Measurements from ENCODE around the gene IDH3G.

Gene IDH3G

DNA sequence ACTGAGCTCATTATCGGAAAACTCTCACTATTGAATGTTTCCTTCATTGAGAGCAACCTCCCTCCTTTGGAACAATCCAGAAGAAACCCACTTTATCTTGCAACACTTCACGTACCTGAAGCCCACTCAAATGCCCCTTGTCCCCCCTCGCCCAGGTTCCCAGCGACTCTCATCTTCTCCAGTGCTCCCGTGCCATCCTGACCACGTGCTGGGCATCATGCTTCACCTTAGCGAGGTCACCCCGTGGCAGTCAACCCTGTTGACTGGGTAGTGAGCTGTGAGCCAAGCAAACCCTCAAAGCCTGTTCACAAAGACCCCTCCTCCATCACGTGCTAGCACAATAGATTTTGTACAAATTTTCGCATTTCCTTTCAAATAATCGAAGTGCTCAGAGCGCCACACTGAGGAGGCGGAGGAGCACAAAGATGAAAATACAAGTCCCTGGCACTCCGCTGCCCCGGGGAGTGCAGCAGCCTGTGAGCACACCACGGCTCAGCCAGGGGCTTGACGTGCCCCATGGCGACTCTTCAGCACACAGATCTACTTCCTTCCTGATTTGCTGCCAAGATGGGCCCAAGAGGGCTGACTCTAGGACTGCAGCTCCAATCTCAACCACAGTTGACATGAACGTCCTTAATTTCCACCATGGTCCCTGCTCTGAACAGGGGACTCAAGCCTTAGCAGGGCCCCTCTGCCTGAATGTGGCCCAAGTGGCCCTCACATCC is 20.6 kb upstream of the IDH3G start:
- Histone ChIP-seq H3K27me3 (ENCODE audit: control insufficient read depth, insufficient read depth, low read length) (no peaks in the 10 kb centered on the region), H3K4me3 (ENCODE audit: low read length) (no peak overlapping the region), H3K4me1 (ENCODE audit: control insufficient read depth, insufficient read depth, low read length) (peaks cover 8% of the 10 kb centered on the region), H3K36me3 (ENCODE audit: control insufficient read depth, insufficient read depth, low read length) (no peaks in the 10 kb centered on the region), H3K9me3 (ENCODE audit: control insufficient read depth, insufficient read depth, low read length) (no peaks in the 10 kb centered on the region), H3K27ac (ENCODE audit: low read length) (no peak overlapping the region)
- no peak for DNase-seq (ENCODE audit: low read depth, low spot score)
- no CpG with 5 or more reads among the region's 19 CpGs for WGBS (ENCODE audit: insufficient coverage, insufficient read length)

- no peaks in the 10 kb centered on the region for H3K36me3 ChIP-seq (ENCODE audit: control insufficient read depth, insufficient read depth, low read length)
- no peaks in the 10 kb centered on the region for H3K27me3 ChIP-seq (ENCODE audit: control insufficient read depth, insufficient read depth, low read length)
- WGBS (ENCODE audit: insufficient coverage, insufficient read length), result no CpG with 5 or more reads among the region's 5 CpGs
- peaks cover 7% of the 10 kb centered on the region for H3K4me1 ChIP-seq (ENCODE audit: control insufficient read depth, insufficient read depth, low read length)
- no peak overlapping the region for H3K4me3 ChIP-seq (ENCODE audit: low read length)
- H3K9me3 ChIP-seq (ENCODE audit: control insufficient read depth, insufficient read depth, low read length), result no peaks in the 10 kb centered on the region
- DNase-seq (ENCODE audit: low read depth, low spot score), result no peak
- no peak overlapping the region for H3K27ac ChIP-seq (ENCODE audit: low read length)
These were observed 19.0 kb upstream of the IDH3G start for GRCh38 chrX:153813161-153813560.

DNA sequence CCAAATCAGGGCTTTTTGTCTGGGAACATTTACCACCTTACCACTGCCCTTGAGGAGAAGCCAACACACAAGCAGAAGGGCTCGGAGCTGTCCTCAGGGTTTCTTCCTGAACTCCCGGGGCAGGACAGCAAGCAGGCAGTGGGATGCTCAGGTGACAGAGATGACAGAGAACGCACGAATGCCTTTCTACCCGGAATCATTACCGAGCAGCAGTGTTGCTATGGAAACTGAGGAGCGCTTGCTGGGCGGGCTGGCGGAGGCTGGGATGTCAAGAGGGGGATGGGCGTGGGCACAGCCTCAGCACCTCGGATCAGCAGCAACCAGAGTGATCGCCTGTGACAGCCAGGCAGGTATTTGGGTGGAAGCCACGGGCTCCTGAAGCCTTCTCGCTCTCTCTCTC is 18.0 kb upstream of the IDH3G start:
- H3K9me3 ChIP-seq (ENCODE audit: control insufficient read depth, insufficient read depth, low read length), result no peaks in the 10 kb centered on the region
- H3K27me3 ChIP-seq (ENCODE audit: control insufficient read depth, insufficient read depth, low read length), result no peaks in the 10 kb centered on the region
- H3K4me3 ChIP-seq (ENCODE audit: low read length), result no peak overlapping the region
- no peaks in the 10 kb centered on the region for H3K36me3 ChIP-seq (ENCODE audit: control insufficient read depth, insufficient read depth, low read length)
- no peak for DNase-seq (ENCODE audit: low read depth, low spot score)
- no CpG with 5 or more reads among the region's 14 CpGs for WGBS (ENCODE audit: insufficient coverage, insufficient read length)
- no peak overlapping the region for H3K27ac ChIP-seq (ENCODE audit: low read length)
- H3K4me1 ChIP-seq (ENCODE audit: control insufficient read depth, insufficient read depth, low read length), result peaks cover 6% of the 10 kb centered on the region

GRCh38 chrX:153807976-153808375 is 13.8 kb upstream of the IDH3G start:
- no peaks in the 10 kb centered on the region for H3K9me3 ChIP-seq (ENCODE audit: control insufficient read depth, insufficient read depth, low read length)
- no CpG with 5 or more reads among the region's 19 CpGs for WGBS (ENCODE audit: insufficient coverage, insufficient read length)
- peaks cover 4% of the 10 kb centered on the region; the same call in 1 of the 2 replicates for H3K4me1 ChIP-seq (ENCODE audit: control insufficient read depth, insufficient read depth, low read length)
- no peak overlapping the region for H3K27ac ChIP-seq (ENCODE audit: low read length)
- peaks cover 19% of the 10 kb centered on the region for H3K36me3 ChIP-seq (ENCODE audit: control insufficient read depth, insufficient read depth, low read length)
- H3K4me3 ChIP-seq (ENCODE audit: low read length), result no peak overlapping the region
- DNase-seq (ENCODE audit: low read depth, low spot score), result no peak
- no peaks in the 10 kb centered on the region for H3K27me3 ChIP-seq (ENCODE audit: control insufficient read depth, insufficient read depth, low read length)

DNA sequence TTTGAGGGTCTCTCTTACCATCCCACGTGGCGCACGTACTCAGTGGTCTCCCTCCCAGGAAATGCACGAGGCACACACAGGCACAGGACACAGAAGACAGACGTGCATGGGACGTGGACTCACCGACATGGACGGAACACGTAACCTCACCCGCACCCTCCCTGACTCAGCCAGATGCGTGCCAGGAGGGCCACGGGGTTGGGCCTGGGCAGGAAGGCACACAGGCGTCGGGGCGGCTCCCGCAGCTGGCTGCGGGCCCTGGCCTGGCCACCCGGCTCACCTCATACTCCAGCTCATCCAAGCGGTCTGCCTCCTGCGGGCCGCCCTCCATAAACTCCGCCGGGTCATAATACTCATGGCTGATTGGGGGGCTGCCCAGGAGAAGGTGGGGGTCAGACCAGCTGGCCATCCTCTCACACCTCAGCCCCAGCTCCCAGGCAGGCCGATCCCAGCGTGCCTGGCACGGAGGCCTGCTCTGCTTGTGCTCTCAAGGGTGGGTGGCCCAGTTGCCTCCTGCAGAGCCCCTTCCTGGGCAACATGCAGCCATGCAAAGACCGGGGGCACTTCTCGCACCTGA is 12.9 kb upstream of the IDH3G start:
- no peaks in the 10 kb centered on the region for H3K27me3 ChIP-seq (ENCODE audit: control insufficient read depth, insufficient read depth, low read length)
- no CpG with 5 or more reads among the region's 28 CpGs for WGBS (ENCODE audit: insufficient coverage, insufficient read length)
- peaks cover 22% of the 10 kb centered on the region for H3K36me3 ChIP-seq (ENCODE audit: control insufficient read depth, insufficient read depth, low read length)
- H3K27ac ChIP-seq (ENCODE audit: low read length), result no peak overlapping the region
- H3K4me1 ChIP-seq (ENCODE audit: control insufficient read depth, insufficient read depth, low read length), result peaks cover 1% of the 10 kb centered on the region; the same call in 1 of the 2 replicates
- H3K4me3 ChIP-seq (ENCODE audit: low read length), result no peak overlapping the region
- no peaks in the 10 kb centered on the region for H3K9me3 ChIP-seq (ENCODE audit: control insufficient read depth, insufficient read depth, low read length)
- DNase-seq (ENCODE audit: low read depth, low spot score), result no peak

DNA sequence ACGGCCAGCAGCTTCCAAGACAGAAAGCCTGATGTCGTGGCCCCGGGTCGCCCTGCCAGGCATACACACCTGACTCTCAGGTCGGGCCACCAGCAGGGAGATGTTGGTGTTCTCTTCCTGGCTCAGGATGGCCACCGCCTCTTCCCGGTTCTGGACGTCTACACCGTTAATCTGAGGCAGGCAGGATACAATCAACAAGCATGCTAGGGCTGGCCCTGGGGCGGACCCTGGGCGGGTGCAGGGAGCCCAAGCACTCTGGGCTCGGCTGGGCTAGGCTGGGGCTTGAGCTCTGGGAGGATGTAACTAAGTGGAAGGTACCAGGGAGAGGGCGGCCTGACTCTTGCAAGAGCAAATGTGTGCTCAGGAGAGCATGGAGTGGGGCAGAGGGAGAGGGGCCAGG is 11.3 kb upstream of the IDH3G start:
- WGBS (ENCODE audit: insufficient coverage, insufficient read length), result no CpG with 5 or more reads among the region's 13 CpGs
- Histone ChIP-seq H3K4me1 (ENCODE audit: control insufficient read depth, insufficient read depth, low read length) (no peaks in the 10 kb centered on the region; the same call in 1 of the 2 replicates), H3K27me3 (ENCODE audit: control insufficient read depth, insufficient read depth, low read length) (no peaks in the 10 kb centered on the region), H3K9me3 (ENCODE audit: control insufficient read depth, insufficient read depth, low read length) (no peaks in the 10 kb centered on the region), H3K36me3 (ENCODE audit: control insufficient read depth, insufficient read depth, low read length) (peaks cover 24% of the 10 kb centered on the region), H3K4me3 (ENCODE audit: low read length) (no peak overlapping the region), H3K27ac (ENCODE audit: low read length) (no peak overlapping the region)
- DNase-seq (ENCODE audit: low read depth, low spot score), result no peak

- no CpG with 5 or more reads among the region's 25 CpGs for WGBS (ENCODE audit: insufficient coverage, insufficient read length)
- H3K36me3 ChIP-seq (ENCODE audit: control insufficient read depth, insufficient read depth, low read length), result peaks cover 24% of the 10 kb centered on the region
These were observed 10.4 kb upstream of the IDH3G start for GRCh38 chrX:153804621-153805020.

DNA sequence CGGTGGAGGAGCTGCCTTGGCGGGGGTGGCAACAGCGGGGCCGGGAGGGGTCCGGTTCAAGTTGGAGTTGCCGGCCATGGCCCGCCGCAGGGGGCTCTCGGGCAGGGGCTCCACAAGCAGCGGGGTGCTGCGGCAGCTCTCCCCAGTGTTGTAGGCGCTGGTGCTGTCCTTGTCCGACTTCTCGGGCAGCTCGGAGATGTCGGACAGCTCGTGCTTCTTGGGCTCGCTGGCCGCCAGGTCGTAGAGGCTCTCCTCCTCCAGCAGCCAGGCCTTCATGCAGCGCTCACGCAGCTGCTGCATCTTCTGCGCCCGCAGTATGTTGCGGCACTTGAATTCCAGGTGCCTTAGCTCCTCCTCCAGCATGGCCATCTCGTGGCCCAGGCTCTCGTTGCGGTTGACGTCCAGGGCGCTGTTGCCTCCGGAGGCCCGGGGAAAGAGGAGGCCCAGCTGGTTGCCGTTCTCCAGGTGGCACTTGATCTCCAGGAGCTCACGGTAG is 10.0 kb upstream of the IDH3G start:
- no CpG with 5 or more reads among the region's 34 CpGs for WGBS (ENCODE audit: insufficient coverage, insufficient read length)
- Histone ChIP-seq H3K27me3 (ENCODE audit: control insufficient read depth, insufficient read depth, low read length) (no peaks in the 10 kb centered on the region), H3K36me3 (ENCODE audit: control insufficient read depth, insufficient read depth, low read length) (peaks cover 26% of the 10 kb centered on the region), H3K9me3 (ENCODE audit: control insufficient read depth, insufficient read depth, low read length) (no peaks in the 10 kb centered on the region), H3K4me1 (ENCODE audit: control insufficient read depth, insufficient read depth, low read length) (no peaks in the 10 kb centered on the region; the same call in 1 of the 2 replicates), H3K4me3 (ENCODE audit: low read length) (no peak overlapping the region), H3K27ac (ENCODE audit: low read length) (no peak overlapping the region)
- no peak for DNase-seq (ENCODE audit: low read depth, low spot score)

More at GRCh38 chrX:153804621-153805020, 10.4 kb upstream of the IDH3G start:
- no peak for DNase-seq (ENCODE audit: low read depth, low spot score)
- Histone ChIP-seq H3K27ac (ENCODE audit: low read length) (no peak overlapping the region), H3K4me1 (ENCODE audit: control insufficient read depth, insufficient read depth, low read length) (no peaks in the 10 kb centered on the region; the same call in 1 of the 2 replicates), H3K27me3 (ENCODE audit: control insufficient read depth, insufficient read depth, low read length) (no peaks in the 10 kb centered on the region), H3K4me3 (ENCODE audit: low read length) (no peak overlapping the region), H3K9me3 (ENCODE audit: control insufficient read depth, insufficient read depth, low read length) (no peaks in the 10 kb centered on the region)

- Histone ChIP-seq H3K4me3 (ENCODE audit: low read length) (no peak overlapping the region), H3K27me3 (ENCODE audit: control insufficient read depth, insufficient read depth, low read length) (no peaks in the 10 kb centered on the region), H3K9me3 (ENCODE audit: control insufficient read depth, insufficient read depth, low read length) (no peaks in the 10 kb centered on the region), H3K27ac (ENCODE audit: low read length) (no peak overlapping the region), H3K4me1 (ENCODE audit: control insufficient read depth, insufficient read depth, low read length) (no peaks in the 10 kb centered on the region; the same call in 1 of the 2 replicates), H3K36me3 (ENCODE audit: control insufficient read depth, insufficient read depth, low read length) (peaks cover 27% of the 10 kb centered on the region)
- no peak for DNase-seq (ENCODE audit: low read depth, low spot score)
- no CpG with 5 or more reads among the region's 87 CpGs for WGBS (ENCODE audit: insufficient coverage, insufficient read length)
These were observed 9.3 kb upstream of the IDH3G start for GRCh38 chrX:153803211-153804099.

GRCh38 chrX:153802513-153803045 is 8.4 kb upstream of the IDH3G start:
- no peak overlapping the region for H3K4me3 ChIP-seq (ENCODE audit: low read length)
- WGBS (ENCODE audit: insufficient coverage, insufficient read length), result no CpG with 5 or more reads among the region's 14 CpGs
- H3K36me3 ChIP-seq (ENCODE audit: control insufficient read depth, insufficient read depth, low read length), result peaks cover 32% of the 10 kb centered on the region
- H3K9me3 ChIP-seq (ENCODE audit: control insufficient read depth, insufficient read depth, low read length), result no peaks in the 10 kb centered on the region
- no peak for DNase-seq (ENCODE audit: low read depth, low spot score)
- no peaks in the 10 kb centered on the region for H3K27me3 ChIP-seq (ENCODE audit: control insufficient read depth, insufficient read depth, low read length)
- H3K4me1 ChIP-seq (ENCODE audit: control insufficient read depth, insufficient read depth, low read length), result no peaks in the 10 kb centered on the region; the same call in 1 of the 2 replicates
- no peak overlapping the region for H3K27ac ChIP-seq (ENCODE audit: low read length)

All from iPS DF 6.9 (cell line).